Effector memory CD4-positive, alpha-beta T cell (primary cell): ENCODE measurements around the gene SMARCA4.
A peak's percentile ranks its signal among the peaks of the same experiment; 100 is the strongest.

ENCODE experiments used
- DNase-seq, 3 donors: peaks; one replicate each; pipeline ENCODE4 v3.0.0-alpha.2; 2020
- H3K27ac ChIP-seq: 2 replicates; pipeline ENCODE4 v1.7.0; 2013; ENCODE audit warnings: mild to moderate bottlenecking, low read length, moderate library complexity; ENCODE audit not compliant: insufficient read depth, poor library complexity, severe bottlenecking
- H3K27me3 ChIP-seq: replicated peaks from 2 replicates; pipeline ENCODE4 v1.7.0; 2013; ENCODE audit warnings: mild to moderate bottlenecking, low read length; ENCODE audit not compliant: insufficient read depth, control insufficient read depth, poor library complexity, severe bottlenecking
- H3K36me3 ChIP-seq: 2 replicates; pipeline ENCODE4 v1.7.0; 2013; ENCODE audit warnings: mild to moderate bottlenecking, low read length, moderate library complexity; ENCODE audit not compliant: control insufficient read depth, insufficient read depth
- H3K4me1 ChIP-seq: 2 replicates; pipeline ENCODE4 v1.7.0; 2013; ENCODE audit warnings: low read length, mild to moderate bottlenecking; ENCODE audit not compliant: control insufficient read depth, insufficient read depth, poor library complexity, severe bottlenecking
- H3K4me3 ChIP-seq: 2 replicates; pipeline ENCODE4 v1.7.0; 2013; ENCODE audit warnings: low read length, low read depth, mild to moderate bottlenecking; ENCODE audit not compliant: insufficient read depth, poor library complexity, severe bottlenecking
- H3K9me3 ChIP-seq: 2 replicates; pipeline ENCODE4 v1.7.0; 2013; ENCODE audit warnings: mild to moderate bottlenecking, low read length, moderate library complexity; ENCODE audit not compliant: control insufficient read depth

SMARCA4 gene

GRCh38 chr19:10920288-10920655 lies 40.6 kb upstream of the SMARCA4 start:
- Histone ChIP-seq H3K27ac (no peak overlapping the region), H3K4me1 (no peaks in the 10 kb centered on the region), H3K9me3 (no peaks in the 10 kb centered on the region), H3K36me3 (peaks cover 36% of the 10 kb centered on the region), H3K4me3 (no peak overlapping the region), H3K27me3 (no peaks in the 10 kb centered on the region)
- DNase-seq: no peak

DNA sequence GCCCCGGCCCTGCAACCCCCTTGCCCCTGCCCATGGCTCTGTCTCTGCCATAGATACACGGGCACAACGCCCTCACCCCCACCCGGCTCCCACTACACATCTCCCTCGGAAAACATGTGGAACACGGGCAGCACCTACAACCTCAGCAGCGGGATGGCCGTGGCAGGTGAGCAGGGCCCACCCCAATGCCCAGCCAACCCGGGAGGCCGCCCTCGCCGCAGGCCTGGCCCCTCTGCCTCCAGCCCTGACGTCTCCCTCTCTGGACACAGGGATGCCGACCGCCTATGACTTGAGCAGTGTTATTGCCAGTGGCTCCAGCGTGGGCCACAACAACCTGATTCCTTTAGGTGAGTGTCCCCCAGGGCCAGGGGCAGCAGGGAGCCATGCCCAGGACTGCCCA lies 40.0 kb upstream of the SMARCA4 start:
- Histone ChIP-seq H3K36me3 (peaks cover 36% of the 10 kb centered on the region), H3K27me3 (no peaks in the 10 kb centered on the region), H3K27ac (no peak overlapping the region), H3K9me3 (no peaks in the 10 kb centered on the region), H3K4me3 (no peak overlapping the region), H3K4me1 (no peaks in the 10 kb centered on the region)
- no peak for DNase-seq

DNA sequence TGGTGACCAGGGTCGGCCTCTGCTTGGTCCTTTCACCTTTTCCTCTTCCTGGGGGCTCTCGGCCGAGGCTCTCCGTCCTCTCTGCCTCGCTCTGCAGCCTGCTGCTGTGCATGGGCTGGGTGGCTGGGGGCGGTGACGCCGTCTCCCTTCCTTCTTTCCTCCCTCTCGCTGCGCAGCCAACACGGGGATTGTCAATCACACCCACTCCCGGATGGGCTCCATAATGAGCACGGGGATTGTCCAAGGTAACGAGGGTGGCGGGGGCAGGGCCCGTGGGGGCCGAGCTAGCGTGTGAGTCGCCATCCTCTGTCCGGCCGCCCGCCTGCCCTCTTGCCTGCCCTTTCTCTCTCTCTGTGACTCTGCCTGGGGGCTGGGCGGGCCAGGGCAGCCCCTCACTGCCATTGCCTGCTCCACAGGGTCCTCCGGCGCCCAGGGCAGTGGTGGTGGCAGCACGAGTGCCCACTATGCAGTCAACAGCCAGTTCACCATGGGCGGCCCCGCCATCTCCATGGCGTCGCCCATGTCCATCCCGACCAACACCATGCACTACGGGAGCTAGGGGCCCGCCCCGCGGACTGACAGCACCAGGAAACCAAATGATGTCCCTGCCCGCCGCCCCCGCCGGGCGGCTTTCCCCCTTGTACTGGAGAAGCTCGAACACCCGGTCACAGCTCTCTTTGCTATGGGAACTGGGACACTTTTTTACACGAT lies 39.5 kb upstream of the SMARCA4 start:
- no peak overlapping the region for H3K27ac ChIP-seq
- no peaks in the 10 kb centered on the region for H3K9me3 ChIP-seq
- H3K4me3 ChIP-seq: no peak overlapping the region
- DNase-seq: no peak
- no peaks in the 10 kb centered on the region for H3K4me1 ChIP-seq
- no peaks in the 10 kb centered on the region for H3K27me3 ChIP-seq
- H3K36me3 ChIP-seq: peaks cover 36% of the 10 kb centered on the region

- Histone ChIP-seq H3K36me3 (peaks cover 36% of the 10 kb centered on the region), H3K4me3 (no peak overlapping the region), H3K27me3 (no peaks in the 10 kb centered on the region), H3K27ac (no peak overlapping the region), H3K9me3 (no peaks in the 10 kb centered on the region), H3K4me1 (no peaks in the 10 kb centered on the region)
- DNase-seq: no peak
These were observed 38.8 kb upstream of the SMARCA4 start for GRCh38 chr19:10921910-10922637.

GRCh38 chr19:10922638-10923014 lies 38.2 kb upstream of the SMARCA4 start:
- H3K27ac ChIP-seq: no peak overlapping the region
- DNase-seq: no peak
- H3K9me3 ChIP-seq: no peaks in the 10 kb centered on the region
- no peaks in the 10 kb centered on the region for H3K27me3 ChIP-seq
- no peak overlapping the region for H3K4me3 ChIP-seq
- no peaks in the 10 kb centered on the region for H3K4me1 ChIP-seq
- peaks cover 36% of the 10 kb centered on the region for H3K36me3 ChIP-seq

- H3K4me1 ChIP-seq: peaks cover 5% of the 10 kb centered on the region
- H3K4me3 ChIP-seq: no peak overlapping the region
- DNase-seq: no peak
- H3K36me3 ChIP-seq: peaks cover 36% of the 10 kb centered on the region
- no peaks in the 10 kb centered on the region for H3K27me3 ChIP-seq
- H3K9me3 ChIP-seq: no peaks in the 10 kb centered on the region
- H3K27ac ChIP-seq: no peak overlapping the region
These were observed 37.3 kb upstream of the SMARCA4 start for GRCh38 chr19:10923260-10924112.

- peaks cover 31% of the 10 kb centered on the region for H3K36me3 ChIP-seq
- no peak overlapping the region for H3K4me3 ChIP-seq
- no peak overlapping the region for H3K27ac ChIP-seq
- H3K9me3 ChIP-seq: no peaks in the 10 kb centered on the region
- DNase-seq: no peak
- H3K4me1 ChIP-seq: peaks cover 11% of the 10 kb centered on the region
- H3K27me3 ChIP-seq: no peaks in the 10 kb centered on the region
These were observed 36.2 kb upstream of the SMARCA4 start for GRCh38 chr19:10924597-10924996.

GRCh38 chr19:10927730-10928562 lies 32.9 kb upstream of the SMARCA4 start:
- Histone ChIP-seq H3K27me3 (no peaks in the 10 kb centered on the region), H3K4me3 (peak overlapping the region; percentile 69), H3K36me3 (peaks cover 19% of the 10 kb centered on the region), H3K27ac (peak overlapping the region; percentile 75), H3K9me3 (no peaks in the 10 kb centered on the region), H3K4me1 (peaks cover 15% of the 10 kb centered on the region)
- no peak for DNase-seq

- Histone ChIP-seq H3K36me3 (peaks cover 14% of the 10 kb centered on the region), H3K4me1 (peaks cover 15% of the 10 kb centered on the region), H3K27me3 (no peaks in the 10 kb centered on the region), H3K27ac (peak within 1 kb of the TSS; percentile 75), H3K9me3 (no peaks in the 10 kb centered on the region), H3K4me3 (peak within 1 kb of the TSS; percentile 69)
- DNase-seq: peak; percentile 87 to 91 (median 87)
These were observed 32.0 kb upstream of the SMARCA4 start, which contains the start of the genes TIMM29 and YIPF2 for GRCh38 chr19:10928563-10929401. TIMM29 (plus strand) TSS chr19:10928811; CDS start chr19:10928823, 12 bp downstream. YIPF2 (minus strand) TSS chr19:10928639; CDS start chr19:10928410, 229 bp downstream.
